HG03460 (cell line): ENCODE results near the gene BAIAP2L2.
"Not testable (repeated sequence)": the region's sequence is repeated elsewhere in the genome, so short reads cannot be mapped to it uniquely, and the experiment has no call there.

Source experiments
- ATAC-seq: cut with Tn5 transposase; IDR thresholded peaks from one replicate; pipeline ENCODE4 v1.9.1; 2021; ENCODE audit not compliant: unreplicated experiment

The BAIAP2L2 gene, protein sequence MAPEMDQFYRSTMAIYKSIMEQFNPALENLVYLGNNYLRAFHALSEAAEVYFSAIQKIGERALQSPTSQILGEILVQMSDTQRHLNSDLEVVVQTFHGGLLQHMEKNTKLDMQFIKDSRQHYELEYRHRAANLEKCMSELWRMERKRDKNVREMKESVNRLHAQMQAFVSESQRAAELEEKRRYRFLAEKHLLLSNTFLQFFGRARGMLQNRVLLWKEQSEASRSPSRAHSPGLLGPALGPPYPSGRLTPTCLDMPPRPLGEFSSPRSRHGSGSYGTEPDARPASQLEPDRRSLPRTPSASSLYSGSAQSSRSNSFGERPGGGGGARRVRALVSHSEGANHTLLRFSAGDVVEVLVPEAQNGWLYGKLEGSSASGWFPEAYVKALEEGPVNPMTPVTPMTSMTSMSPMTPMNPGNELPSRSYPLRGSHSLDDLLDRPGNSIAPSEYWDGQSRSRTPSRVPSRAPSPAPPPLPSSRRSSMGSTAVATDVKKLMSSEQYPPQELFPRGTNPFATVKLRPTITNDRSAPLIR

DNA sequence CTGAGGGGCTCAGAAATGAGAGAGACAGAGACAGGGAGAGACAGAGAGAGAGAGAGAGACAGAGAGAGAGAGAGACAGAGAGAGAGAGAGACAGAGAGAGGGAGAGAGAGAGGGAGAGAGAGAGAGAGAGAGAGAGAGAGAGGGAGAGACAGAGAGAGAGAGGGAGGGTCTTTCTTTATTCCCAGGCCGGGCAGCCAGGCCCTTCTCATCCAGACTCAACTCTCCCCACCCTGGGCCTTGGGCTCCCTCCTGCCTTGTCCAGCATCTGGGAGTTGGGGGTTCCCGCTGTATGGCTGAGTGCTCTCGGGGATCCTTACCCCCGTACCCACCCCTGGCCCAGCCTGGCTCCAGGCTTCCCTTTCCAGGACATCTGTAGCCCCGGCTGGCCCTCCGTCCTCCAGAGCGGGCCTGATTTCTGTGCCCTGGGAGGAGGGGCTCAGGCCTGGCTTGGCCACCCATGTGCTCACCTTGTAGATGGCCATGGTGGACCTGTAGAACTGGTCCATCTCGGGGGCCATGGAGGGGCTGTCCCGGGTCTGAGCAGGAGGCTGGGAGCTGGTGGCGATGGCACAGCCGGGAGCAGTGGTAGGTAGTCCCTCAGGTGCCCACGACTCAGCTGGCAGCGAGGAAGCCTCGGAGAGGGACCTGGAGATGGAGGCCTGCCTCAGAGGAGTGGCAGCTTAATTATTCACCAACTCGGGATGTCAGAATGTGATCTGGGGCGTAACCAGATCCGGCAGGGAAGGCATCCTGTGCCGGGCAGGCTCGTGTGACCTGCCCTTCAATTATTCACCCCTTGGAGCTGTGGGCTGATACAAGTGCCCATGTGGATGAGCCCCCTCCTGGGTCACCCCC, at the start of gene BAIAP2L2:
Gene BAIAP2L2 (minus strand): TSS at position 677 of the 855 bp plus-strand sequence. CDS start 159 bp downstream, at position 518.
- ATAC-seq, result no peak

DNA sequence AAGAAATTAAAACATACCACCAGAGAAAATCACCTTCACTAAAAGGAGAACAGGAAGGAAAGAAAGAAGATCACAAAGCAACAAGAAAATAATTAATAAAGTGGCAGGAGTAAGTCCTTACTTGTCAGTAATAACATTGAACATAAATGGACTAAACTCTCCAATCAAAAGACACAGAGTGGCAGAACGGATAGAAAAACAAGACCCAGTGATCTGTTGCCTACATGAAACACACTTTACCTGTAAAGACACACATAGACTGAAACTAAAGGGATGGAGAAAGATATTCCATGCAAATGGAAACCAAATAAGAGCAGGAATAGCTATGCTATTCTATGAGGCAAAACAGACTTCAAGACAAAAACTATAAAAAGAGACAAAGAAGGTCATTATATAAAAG, 45.2 kb upstream of the BAIAP2L2 start:
- ATAC-seq, result no peak

DNA sequence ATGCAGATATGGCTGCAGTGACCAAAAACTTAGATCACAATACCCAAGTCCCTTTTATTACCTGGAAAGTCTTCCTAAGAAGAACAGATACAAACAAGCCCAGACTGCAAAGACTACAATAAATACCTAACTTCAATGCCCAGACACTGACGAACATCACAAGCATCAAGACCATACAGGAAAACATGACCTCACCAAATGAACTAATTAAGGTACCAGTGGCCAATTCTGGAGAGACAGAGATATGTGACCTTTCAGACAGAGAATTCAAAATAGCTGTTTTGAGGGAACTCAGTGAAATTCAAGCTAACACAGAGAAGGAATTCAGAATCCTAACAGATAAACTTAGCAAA, 44.1 kb upstream of the BAIAP2L2 start:
- not testable (repeated sequence) for ATAC-seq

DNA sequence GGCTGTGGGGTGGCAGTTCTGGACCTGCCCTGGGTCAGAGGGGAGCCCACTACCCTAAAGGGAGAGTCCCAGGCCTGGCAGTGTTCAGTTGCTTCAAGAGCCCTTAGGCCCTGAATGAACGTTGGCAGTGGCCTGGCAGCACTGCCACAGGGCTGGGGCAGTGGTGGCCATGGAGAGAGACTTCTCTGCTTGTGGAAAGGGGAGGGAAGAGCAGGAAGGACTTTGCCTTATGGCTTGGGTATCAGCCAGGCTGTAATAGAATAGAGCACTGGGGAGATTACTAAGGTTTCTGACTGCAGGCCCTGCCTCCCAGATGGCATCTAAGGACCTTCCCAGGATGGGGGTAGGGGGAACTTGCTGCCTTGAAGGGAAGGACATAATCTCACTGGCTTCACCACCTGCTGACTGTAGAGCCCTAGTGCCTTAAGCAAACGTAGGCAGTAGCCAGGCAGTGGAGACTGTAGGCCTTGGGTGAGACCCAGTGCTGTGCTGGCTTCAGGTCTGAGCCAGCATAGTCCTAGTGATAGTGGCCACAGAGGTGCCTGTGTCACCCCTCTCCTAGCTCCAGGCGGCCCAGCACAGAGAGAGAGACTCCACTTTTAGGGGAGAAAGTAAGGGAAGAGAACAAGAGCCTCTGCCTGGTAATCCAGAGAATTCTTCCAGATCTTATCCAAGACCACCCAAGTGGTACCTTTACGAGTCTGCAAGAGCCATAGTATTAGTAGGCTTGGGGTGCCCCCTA, 43.5 kb upstream of the BAIAP2L2 start:
- ATAC-seq, result no peak

DNA sequence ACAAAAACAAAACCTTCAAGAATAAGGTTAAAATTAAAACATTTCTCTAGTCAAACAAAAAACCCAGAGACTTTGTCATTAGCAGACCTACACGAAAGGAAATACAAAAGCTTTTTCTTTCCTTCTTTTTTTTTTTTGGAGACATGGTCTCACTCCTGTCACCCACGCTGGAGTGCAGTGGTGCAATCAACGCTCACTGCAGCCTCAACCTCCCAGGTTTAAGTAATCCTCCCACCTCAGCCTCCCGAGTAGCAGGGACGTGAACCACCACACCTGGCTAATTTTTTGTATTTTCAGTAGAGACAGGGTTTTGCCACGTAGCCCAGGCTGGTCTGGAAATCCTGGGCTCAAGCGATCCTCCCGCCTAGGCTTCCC, 40.6 kb upstream of the BAIAP2L2 start:
- ATAC-seq, result no peak

DNA sequence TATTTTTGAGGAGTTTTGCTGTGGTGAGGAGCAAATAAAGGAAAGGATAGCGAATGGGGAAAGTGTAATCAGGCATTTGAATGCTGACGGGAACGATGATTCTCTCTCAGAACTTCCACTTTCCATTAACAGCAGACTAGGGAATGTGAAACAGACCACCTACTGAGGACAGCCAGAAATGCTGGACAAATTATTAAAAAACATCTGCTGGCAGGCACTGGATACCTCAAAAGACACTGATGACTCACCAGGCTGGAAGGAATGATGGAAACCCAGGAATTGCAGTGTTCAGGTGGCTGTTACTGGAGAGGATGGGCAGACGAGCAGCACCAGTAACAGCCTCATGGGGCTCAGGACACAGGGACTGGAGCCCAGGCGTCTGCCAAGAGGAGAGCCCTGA, 37.8 kb upstream of the BAIAP2L2 start:
- no peak for ATAC-seq

DNA sequence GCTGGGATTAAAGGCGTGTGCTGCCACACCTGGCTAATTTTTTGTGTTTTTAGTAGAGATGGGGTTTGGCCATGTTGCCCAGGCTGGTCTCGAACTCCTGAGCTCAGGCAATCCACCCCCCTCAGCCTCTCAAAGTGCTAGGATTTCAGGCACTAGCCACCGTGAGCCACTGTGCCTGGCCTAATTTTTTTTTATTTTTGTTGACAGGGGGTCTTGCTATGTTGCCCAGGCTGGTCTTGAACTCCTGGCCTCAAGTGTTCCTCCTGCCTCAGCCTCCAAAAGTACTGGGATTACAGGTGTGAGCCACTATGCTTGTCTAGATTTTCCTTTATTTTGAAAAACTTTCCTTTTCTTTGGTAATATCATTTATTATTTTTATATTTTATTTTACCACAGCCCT, 35.7 kb upstream of the BAIAP2L2 start:
- not testable (repeated sequence) for ATAC-seq

DNA sequence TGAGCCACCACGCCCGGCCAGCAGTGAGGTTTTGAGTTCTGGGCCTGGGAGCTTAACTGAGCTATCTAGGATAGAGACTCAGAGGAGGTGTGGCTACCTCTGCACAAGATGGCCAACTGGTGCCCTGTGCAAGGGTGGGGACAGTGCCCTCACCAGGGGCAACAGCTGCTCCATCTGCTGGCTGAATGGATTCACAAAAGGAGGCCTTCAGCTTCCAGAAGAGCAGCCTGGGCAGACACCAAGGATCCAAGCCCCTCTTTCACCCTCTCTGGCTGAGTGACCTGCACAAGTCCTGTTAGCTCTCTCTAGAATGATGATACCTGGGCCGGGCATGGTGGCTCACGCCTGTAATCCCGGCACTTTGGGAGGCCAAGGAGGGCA, 33.5 kb upstream of the BAIAP2L2 start:
- no peak for ATAC-seq

DNA sequence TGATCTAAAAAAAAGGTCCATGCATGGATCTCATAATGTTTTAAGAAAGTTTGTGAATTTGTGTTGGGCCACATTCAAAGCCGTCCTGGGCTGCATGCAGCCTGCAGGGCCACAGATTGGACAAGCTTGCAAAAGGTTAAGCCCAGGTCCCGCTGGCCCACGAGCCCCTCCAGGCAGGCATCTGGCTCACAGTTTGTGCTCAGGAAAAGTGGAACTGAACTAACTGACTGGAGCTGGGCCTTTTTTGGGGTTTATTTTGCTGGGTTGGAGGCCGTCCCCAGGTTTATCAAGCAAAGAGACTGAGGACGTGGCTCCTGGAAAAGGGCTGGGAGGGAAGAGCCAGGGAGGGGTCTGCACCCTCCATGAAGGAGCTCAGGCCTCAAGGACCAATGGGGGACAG, 32.1 kb upstream of the BAIAP2L2 start:
- ATAC-seq, result no peak

DNA sequence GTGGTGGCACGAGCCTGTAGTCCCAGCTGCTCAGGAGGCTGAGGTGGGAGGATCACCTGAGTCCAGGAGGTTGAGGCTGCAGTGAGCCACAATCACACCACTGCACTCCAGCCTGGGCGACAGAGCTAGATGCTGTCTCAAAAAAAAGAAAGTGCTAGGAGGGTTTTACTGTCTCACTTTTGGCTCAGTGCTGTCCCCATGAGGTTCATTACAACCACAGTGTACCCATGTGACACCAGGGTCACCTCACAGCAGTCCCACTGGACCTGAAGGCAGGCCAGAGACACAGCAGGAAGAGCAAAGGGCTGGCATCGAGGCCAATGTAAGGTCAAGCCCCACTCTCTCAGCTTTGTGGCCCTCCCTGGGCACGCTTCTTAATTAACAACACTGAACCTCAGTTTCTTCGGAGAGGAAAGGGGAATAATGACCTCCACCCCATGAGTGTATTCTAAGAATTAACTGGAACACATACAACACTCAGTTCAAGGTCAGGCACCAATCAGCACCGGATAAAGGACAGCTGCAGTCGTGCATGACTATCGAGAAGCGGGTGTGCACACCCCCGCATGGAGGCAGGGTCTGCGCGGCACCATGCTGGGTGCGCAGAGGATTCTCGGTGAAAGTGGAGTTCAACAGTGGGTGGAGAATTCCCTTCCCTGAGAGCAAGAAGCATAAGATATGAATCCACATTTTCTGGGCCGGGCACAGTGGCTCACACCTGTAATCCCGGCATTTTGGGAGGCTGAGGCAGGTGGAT, 30.9 kb upstream of the BAIAP2L2 start:
- ATAC-seq, result no peak

DNA sequence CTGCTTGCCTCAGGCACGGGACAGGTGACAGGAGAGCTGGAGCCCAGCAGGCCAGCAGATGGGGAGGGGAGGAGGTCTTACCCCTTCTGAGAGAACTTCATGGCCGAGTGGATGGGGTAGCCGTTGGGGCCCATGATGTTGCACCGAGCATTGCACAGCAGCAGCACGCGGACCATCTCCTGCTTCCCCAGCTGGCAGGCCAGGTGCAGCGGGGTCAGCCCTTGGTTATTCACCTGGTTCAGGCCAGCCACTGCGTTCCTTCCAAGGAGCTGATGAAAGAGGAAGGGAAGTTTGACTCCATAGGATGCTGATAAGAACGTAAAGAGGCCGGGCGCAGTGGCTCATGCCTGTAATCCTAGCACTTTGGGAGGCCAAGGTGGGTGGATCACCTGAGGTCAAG, 29.4 kb upstream of the BAIAP2L2 start:
- ATAC-seq, result no peak

DNA sequence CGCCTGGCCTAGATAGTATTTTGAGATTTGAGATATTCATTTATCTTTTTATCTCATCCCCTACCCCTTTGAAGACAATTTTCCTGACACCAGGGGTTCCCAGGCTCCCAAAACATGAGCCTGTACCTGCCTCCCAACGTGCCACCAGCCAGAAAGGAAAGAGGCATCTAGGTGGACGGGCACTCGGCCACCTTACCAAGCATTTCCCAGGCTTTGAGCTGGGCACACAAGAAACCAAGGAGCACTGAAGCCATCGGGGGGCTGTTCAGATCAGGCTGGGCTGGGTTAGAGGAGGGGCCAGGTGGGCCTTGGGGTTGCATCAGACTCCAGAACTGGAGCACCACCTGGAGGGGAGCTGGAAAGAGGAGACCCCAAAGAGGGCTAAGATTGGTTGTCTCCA, 28.5 kb upstream of the BAIAP2L2 start:
- ATAC-seq, result no peak

DNA sequence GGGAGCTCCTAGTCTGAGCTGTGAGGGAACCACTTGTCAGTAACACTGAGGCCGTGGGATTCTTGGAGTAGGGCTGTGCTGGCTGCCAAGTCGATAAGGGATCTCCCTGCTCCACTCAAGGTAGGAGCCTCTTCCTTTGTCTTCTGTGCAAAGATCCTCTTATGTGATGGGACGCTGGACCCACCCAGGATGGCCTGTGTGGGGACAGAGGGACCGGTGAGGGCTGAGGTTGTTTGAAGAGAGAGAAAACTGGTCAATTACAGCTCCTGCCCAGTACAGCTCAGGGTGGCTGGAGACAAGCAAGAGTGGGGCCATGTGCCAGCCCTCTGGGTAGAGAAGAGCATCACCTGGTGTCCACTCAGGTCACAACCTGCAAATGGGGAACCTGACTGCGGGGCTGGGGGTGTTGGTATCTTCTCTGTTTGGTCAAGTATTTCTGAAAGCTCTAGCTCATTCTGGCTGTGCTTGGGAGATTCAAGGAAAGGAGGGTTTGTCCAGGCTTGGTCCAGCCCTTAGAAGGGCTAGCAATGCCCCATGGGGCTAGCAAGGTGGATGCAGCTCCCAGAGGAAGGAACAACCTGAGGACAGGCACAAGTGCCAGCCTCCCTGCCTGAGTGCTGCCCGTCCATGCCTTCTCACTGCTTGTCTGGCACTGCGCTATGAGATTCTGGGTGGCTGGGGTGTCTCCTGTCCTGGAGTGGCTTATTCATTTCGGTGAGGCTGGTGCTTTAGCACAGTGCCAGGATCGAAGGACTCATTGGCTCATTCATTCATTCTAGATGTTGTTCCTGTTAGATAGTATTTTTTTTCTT, 27.6 kb upstream of the BAIAP2L2 start:
- no peak for ATAC-seq

DNA sequence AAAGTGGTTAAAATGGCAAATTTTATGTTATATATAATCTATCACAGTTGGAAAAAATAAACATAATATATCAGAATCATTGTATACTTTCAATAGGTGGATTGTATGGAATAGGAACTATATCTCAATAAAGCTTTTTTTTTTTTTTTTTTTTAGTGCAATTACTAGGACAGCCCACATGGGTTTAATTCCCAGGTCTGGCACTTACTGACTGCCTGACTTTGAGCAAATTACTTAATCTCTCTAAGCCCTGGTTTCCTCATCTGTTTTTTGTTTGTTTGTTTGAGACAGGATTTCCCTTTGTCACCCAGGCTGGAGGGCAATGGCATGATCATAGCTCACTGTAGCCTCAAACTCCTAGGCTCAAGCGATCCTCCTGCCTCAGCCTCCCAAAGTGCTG, 26.1 kb upstream of the BAIAP2L2 start:
- ATAC-seq, result no peak

DNA sequence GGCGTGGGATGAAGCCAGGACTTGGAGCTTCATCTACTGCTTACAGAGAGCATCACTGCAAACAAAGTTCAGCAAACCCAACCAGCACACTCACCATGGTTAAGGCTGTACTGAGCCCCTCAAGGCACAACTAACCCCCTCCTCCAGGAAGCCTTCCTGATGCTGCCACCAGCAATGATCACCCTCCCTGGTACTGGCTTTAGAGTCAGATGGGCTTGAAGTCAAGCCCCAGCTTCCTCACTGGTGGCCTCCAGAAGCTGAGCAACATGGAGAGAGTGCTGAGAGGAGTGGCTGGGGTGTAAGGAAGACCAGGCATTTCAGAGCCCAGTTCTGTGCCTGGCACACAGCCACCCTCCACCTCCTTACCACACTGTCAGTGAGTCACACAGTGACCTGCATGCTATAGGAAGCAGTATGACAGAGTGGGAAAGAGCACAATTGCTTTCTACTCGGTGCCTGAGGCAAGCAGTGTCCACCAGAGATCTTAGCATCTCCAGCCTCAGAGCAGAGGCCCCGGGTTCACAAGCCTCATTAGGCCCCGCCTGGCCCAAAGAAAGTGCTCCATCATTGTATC, 24.7 kb upstream of the BAIAP2L2 start:
- ATAC-seq, result no peak

DNA sequence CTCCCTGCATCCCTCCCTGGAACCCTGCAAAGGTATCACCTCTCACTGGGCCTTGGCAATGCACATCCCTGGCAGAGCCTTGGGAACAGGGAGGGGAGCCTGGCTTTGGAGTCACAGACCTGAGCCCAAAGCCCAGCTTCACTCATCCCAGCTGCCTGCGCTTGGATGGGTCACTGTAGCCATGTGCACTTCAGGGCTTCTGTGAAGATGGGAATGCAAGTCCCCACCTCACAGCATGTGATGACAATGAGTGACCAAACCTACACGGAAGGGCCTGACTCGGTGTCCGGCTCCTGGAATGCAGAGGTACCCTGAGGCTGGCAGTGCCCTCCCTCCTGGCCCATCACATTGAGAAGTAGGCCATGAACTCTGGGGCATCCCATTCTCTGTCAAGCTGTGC, 22.8 kb upstream of the BAIAP2L2 start:
- no peak for ATAC-seq

DNA sequence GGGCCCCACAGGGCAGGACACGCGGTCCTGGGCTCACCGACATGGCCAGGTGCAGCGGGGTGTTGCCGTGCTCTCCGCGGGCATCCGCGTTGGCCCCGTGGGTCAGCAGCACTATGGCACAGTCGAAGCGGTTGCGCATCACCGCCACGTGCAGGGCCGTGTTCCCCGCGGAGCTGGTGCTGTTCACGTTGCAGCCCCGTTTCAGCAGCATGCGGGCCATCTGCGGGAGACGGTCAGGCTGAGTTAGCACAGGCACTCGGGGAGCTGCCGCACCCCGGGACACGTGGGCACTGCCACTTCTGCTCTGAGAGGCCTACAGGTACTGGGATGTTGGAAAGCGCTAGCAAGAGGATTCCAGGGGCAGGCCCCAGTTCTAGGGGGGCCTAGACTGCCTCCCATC, 22.3 kb upstream of the BAIAP2L2 start:
- ATAC-seq, result no peak

DNA sequence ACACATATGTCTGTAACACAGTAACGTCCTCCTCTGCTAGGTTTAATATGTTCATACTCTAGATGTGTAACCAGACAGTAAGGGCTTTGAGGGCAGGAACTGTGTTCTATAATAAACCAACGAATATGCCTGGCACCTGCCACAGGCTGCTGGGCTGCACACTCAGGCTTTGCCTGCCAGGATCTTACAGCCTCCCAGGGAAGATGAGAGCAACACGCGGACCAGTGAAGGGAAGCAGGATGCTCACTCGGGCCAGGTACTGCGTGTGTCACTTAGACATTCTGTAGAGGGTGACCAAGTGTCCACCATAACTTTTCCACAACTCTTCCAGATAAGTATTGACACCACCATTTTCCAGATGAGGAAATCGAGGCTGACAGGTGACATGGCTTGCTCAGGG, 21.7 kb upstream of the BAIAP2L2 start:
- ATAC-seq, result no peak

DNA sequence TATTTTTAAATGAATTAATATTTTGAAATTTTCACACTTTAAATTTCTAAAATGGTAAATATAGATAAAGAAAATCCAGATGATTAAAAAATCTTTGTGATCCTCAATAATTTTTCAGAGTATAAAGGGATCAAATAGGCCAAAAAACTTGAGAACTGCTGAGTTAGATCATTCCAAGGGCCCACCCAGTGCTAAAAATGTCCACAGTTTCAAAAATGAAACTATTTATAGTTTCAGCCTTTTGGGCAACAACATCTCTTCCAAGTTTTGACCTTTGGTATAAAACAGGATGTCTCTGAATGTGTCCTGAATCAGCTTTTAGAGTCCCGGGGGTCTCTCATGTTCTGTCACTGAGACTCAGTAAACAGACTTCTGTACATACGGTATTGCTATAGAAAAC, 20.9 kb upstream of the BAIAP2L2 start:
- no peak for ATAC-seq

DNA sequence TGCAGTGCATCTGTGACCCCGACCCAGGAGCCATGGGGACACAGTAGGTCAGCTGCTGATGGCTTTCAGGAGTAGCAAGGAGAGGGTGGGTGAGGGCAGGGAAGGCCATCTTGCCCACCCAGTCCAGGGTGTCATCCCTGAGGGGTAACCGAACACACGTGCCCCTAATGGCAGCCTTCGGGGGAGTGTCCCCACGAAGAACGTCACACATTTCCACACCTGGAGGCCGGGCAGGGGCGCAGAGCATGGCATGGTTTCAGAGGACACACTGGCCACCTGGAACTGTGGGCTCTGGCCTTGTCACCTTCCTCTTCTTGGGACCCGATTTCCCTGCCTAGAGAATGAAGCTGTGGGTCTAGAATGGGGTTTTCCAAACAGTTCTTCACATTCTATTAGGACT, 19.4 kb upstream of the BAIAP2L2 start:
- ATAC-seq, result no peak
